UCSD-AML1 (cell line): ENCODE data around the gene HSPB8.

ENCODE experiments used
- DNase-seq: peaks from one replicate; lab custom pipeline; 2025; ENCODE audit not compliant: unreplicated experiment; lab: John Stamatoyannopoulos, UW

The HSPB8 gene

DNA sequence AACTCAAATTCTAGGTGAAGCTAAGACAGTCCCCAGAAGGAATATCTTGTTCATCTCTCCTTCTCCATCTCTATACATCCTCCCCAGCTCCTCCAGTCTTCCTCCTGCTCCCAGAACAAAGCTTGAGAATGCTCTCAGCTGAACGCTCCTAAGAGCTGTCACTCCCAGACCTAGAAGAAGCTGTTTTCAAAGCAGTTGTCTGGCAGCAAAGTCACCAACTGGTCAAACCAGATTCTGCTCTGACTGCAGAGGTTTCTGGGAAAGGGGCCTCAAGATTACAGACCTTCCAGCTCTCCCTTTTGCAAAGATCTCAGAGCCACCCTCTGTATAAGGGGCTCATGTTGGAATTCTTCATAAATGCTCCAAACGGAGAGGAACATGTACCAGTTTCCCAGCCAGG is 9.6 kb upstream of the HSPB8 start:
- no peak for DNase-seq

GRCh38 chr12:119171291-119171690 is 7.4 kb upstream of the HSPB8 start:
- no peak for DNase-seq

GRCh38 chr12:119171691-119172425 is 6.9 kb upstream of the HSPB8 start:
- DNase-seq: no peak

GRCh38 chr12:119175081-119175480 is 3.6 kb upstream of the HSPB8 start:
- DNase-seq: no peak

- no peak for DNase-seq
Observed at GRCh38 chr12:119176267-119177055, 2.3 kb upstream of the HSPB8 start.

DNA sequence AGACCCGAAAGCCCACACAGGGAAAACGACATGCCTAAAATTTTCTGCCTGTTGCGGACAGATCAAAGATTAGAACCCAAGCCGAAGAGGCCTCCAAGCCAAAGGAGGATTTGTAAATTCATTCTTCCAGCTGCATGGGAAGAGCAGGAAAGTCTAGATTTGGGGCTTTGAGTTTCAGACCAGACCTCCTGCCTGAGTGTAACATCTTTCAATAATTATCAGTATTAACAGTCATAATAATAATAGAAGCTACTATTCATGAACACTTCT is 1.7 kb upstream of the HSPB8 start:
- no peak for DNase-seq

GRCh38 chr12:119177724-119178380 is 879 bp upstream of the HSPB8 start:
- DNase-seq: no peak

- DNase-seq: no peak
Observed at GRCh38 chr12:119179335-119180021, 747 bp downstream of the HSPB8 start.

- no peak for DNase-seq
Observed at GRCh38 chr12:119180380-119181040, 1.8 kb downstream of the HSPB8 start.

DNA sequence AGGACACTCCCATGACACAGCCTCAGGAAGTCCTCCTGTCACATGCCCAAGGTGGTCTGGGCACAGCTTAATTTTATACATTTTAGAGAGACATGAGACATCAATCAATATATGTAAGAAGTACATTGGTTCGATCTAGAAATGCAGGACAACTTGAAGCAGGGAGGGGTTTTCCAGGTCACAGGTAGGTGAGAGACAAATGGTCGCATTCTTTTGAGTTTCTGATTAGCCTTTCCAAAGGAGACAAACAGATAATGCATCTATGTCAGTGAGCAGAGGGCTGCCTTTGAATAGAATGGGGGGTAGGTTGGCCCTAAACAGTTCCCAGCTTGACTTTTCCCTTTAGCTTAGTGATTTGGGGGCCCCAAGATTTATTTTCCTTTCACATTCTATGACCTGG is 2.5 kb downstream of the HSPB8 start:
- no peak for DNase-seq

- DNase-seq: no peak
Observed at GRCh38 chr12:119181944-119182343, 3.2 kb downstream of the HSPB8 start.

DNA sequence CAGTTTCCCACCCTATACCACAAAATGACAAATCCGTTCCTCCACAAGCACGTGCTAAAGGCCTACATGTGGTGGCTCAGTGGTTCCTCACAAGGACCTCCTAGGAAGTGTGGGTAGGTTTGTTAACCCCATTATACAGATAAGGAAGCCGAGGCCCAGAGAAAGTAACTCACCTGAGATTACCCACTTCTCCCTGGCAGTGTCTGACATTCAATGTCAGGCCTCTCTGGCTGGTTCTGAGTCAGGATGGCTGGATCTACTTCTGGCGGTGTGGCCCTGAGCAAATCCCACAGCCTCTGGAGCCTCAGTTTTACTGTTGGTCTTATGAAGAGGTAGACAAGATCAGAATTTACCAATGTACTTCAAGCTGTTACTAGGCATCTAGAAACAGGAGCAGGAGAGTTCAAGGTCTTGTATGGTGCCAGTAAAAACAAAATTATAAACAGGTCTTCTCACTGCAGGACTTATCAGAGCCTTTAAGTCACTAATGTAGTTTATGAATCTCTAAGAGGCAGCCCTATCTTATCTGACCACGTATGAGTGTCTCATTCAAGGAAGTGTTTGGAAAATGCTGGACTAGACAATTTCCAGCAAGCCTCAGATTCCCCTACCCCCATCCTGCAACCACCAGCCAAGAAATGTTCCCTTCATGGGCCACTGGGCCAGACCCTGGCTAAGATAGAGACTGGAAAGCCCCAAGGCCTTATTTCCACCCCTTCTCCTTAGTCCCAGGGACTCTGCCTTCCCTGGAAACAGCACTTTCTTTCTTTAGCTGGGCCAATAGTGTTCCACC is 4.2 kb downstream of the HSPB8 start:
- no peak for DNase-seq

DNA sequence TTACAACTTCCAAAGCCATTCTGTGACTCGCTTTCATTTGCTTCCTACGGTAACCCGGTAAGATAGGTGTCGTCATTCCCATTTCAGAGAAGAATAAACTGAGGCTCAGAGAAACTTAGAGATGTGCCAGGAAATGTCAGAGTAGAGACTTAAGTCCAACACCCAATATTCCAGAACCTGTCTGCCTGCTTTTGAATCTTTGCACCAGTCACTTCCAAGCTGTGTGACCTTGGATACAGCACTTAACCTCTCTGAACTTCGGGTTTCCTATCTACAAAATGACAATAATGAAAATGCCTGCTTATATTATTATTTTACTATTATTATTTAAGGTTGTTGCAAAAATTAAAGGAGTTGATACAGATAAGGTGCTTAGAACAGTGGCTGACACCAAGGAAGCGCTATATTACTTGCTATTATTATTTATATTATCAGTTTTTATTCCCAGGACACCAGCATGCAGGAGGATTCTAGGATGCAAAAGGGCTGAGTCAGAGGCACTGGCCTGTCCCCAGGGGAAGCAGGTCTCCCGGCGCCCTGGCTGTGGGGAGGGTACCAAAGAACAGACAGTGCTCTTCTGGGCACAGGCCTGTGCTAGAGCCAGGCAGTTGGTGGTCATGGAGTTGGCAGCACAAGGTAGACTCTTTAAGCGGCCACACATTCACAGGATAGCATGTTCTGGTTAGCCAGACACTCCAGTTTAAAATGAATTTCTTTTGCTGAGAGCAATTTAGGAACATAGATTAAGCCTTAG is 5.4 kb downstream of the HSPB8 start:
- no peak for DNase-seq

DNA sequence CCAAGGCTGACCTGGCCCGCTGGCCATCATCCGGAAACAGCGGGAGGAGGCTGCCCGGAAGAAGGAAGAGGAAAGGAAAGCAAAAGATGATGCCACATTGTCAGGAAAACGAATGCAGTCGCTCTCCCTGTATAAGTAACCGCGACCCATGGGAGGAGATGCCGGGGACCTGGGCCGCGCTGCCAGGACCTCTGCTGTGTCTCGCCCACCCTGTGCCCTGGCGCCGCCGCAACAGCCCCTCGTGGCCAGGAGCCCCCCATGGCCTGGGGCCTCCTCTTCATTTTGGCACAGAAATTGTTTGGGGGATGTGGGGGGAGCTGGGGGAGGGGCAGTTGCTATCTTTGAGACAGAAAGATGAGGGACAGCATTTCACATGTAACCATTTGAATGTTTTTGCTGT is 16.5 kb downstream of the HSPB8 start:
- no peak for DNase-seq

- DNase-seq: no peak
Observed at GRCh38 chr12:119198440-119198839, 19.7 kb downstream of the HSPB8 start.

GRCh38 chr12:119200601-119201000 is 21.9 kb downstream of the HSPB8 start:
- DNase-seq: no peak

GRCh38 chr12:119201789-119202543 is 23.2 kb downstream of the HSPB8 start:
- DNase-seq: no peak

DNA sequence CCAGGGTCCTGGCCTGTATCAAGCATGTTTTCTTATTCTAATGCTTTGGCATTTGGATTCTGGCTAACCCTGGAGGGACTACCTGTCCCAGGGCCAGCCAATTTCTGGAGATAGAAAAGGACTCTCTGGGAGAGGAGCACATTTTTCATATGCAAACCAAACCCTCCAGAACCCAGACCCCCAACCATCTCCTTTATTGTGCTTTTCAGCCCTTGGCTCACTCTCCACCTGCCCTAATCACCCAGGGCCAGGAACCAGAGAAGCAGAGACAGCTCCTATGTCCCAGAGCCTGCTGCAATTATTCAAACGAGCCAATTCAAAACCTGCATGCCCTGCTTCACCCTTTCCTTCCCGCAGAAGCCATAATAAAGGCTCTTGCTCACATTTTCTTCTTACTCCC is 23.8 kb downstream of the HSPB8 start:
- no peak for DNase-seq

GRCh38 chr12:119204131-119204530 is 25.4 kb downstream of the HSPB8 start:
- no peak for DNase-seq
